ENCODE results near the gene BCAP31. TPM values are rescaled to one million over a fixed set of nuclear protein-coding genes. Genes with fewer than 3 reads are reported as not detected.

Gene BCAP31
- total RNA-seq (94.8 and 133 TPM in 2 replicates), polyA plus RNA-seq (94.0 and 114 TPM in 2 replicates), polyA minus RNA-seq (ENCODE audit: low replicate concordance) (160 and 202 TPM in 2 replicates)
- 138 and 160 TPM in 2 replicates for polyA plus RNA-seq (2012)

DNA sequence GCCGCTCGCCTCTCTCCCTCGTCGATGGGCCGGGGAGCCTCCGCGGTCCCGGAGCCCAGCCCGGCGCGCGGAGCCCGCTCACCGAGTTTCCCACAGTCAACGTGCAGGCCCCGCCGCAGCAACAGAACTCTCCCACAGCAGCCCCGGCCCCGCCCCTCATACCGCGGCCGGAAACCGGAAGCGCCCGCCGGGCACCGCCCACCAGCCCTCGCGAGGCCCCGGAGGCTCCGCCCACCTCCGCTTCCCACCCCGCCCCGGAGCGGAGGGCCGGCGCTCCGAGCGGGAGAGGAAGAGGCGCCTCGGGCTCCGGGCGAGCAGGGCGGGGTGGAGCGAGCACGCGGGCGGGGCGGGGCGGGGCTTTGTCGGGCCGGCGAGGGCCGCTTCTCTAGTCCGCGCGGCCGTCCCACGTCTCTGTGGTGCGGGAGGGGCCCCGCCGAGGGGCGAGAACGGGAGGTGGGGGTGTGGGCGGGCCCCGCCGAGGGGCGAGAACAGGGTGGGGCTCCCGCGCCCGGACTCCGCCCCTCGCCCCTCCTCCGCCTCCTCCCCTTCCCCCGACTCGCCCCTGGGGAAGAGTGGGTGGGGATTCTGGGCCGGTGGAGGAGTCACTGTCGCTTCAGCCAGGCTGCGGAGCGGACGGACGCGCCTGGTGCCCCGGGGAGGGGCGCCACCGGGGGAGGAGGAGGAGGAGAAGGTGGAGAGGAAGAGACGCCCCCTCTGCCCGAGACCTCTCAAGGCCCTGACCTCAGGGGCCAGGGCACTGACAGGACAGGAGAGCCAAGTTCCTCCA lies at the start of gene BCAP31, which contains the start of gene ABCD1:
Gene BCAP31, minus strand, starts transcription at position 136 of the 787 bp plus-strand sequence. CDS start 1,143 bp downstream, outside the sequence.
Gene ABCD1, plus strand, starts transcription at position 605 of the 787 bp plus-strand sequence. CDS start 411 bp downstream, outside the sequence.
- Histone ChIP-seq H3K9ac (ENCODE audit: insufficient read depth, low read length) (peak within 1 kb of the TSS; percentile 61), H3K27me3 (ENCODE audit: control insufficient read depth, insufficient read depth, low read length) (no peaks in the 10 kb centered on the region), H3K27ac (ENCODE audit: insufficient read depth, low read length) (peak within 1 kb of the TSS; percentile 62), H3K4me1 (ENCODE audit: control insufficient read depth, extremely low read depth, insufficient read depth, low read length) (peaks cover 10% of the 10 kb centered on the region), H4K20me1 (ENCODE audit: control insufficient read depth, extremely low read depth, insufficient read depth, low read length) (no peaks in the 10 kb centered on the region), H3K4me2 (ENCODE audit: extremely low read depth, insufficient read depth, low read length) (peak within 1 kb of the TSS; percentile 87), H3K4me3 (replicated peaks in 1 of 4; ENCODE audit: control extremely low read depth in 1 of 4, insufficient read depth in 1 of 4, low read depth in 3 of 4, low read length in 4 of 4) (peak within 1 kb of the TSS; percentile 59 to 70 (median 66)), H3K36me3 (ENCODE audit: control insufficient read depth, insufficient read depth, low read length) (peaks cover 2% of the 10 kb centered on the region), H3K79me2 (ENCODE audit: control insufficient read depth, insufficient read depth, low read length) (peaks cover 14% of the 10 kb centered on the region), H3K9me3 (ENCODE audit: control insufficient read depth, insufficient read depth, low read depth, low read length) (no peaks in the 10 kb centered on the region), H2AFZ (ENCODE audit: low read length) (no peak within 1 kb of the TSS)
- TF ChIP-seq CTCF (conservative IDR thresholded peaks at IDR 0.05 in 1 of 2, IDR thresholded peaks at IDR 0.05 in 1 of 2; ENCODE audit: low read depth in 1 of 2, low read length in 2 of 2) (no peak), EZH2 (IDR thresholded peaks at IDR 0.05; ENCODE audit: low read length, missing control alignments) (no peak)
- peak; percentile 77 to 86 for DNase-seq (ENCODE audit: low read depth in 2 of 2)

GRCh38 chrX:153773218-153773611 lies 49.0 kb upstream of the BCAP31 start:
- H4K20me1 ChIP-seq (ENCODE audit: control insufficient read depth, extremely low read depth, insufficient read depth, low read length): no peaks in the 10 kb centered on the region
- no peak overlapping the region for H3K27ac ChIP-seq (ENCODE audit: insufficient read depth, low read length)
- TF ChIP-seq CTCF (conservative IDR thresholded peaks at IDR 0.05 in 1 of 2, IDR thresholded peaks at IDR 0.05 in 1 of 2; ENCODE audit: low read depth in 1 of 2, low read length in 2 of 2): no peak
- no peak for TF ChIP-seq EZH2 (IDR thresholded peaks at IDR 0.05; ENCODE audit: low read length, missing control alignments)
- no peaks in the 10 kb centered on the region for H3K27me3 ChIP-seq (ENCODE audit: control insufficient read depth, insufficient read depth, low read length)
- H3K36me3 ChIP-seq (ENCODE audit: control insufficient read depth, insufficient read depth, low read length): no peaks in the 10 kb centered on the region
- no peak overlapping the region for H2AFZ ChIP-seq (ENCODE audit: low read length)
- no peak overlapping the region for H3K9ac ChIP-seq (ENCODE audit: insufficient read depth, low read length)
- no peak overlapping the region for H3K4me2 ChIP-seq (ENCODE audit: extremely low read depth, insufficient read depth, low read length)
- no peak for DNase-seq (ENCODE audit: low read depth in 2 of 2)
- no peak overlapping the region for H3K4me3 ChIP-seq (replicated peaks in 1 of 4; ENCODE audit: control extremely low read depth in 1 of 4, insufficient read depth in 1 of 4, low read depth in 3 of 4, low read length in 4 of 4)
- no peaks in the 10 kb centered on the region for H3K79me2 ChIP-seq (ENCODE audit: control insufficient read depth, insufficient read depth, low read length)
- no peaks in the 10 kb centered on the region for H3K9me3 ChIP-seq (ENCODE audit: control insufficient read depth, insufficient read depth, low read depth, low read length)
- H3K4me1 ChIP-seq (ENCODE audit: control insufficient read depth, extremely low read depth, insufficient read depth, low read length): no peaks in the 10 kb centered on the region

GRCh38 chrX:153772316-153773217 lies 48.4 kb upstream of the BCAP31 start:
- no peaks in the 10 kb centered on the region for H3K9me3 ChIP-seq (ENCODE audit: control insufficient read depth, insufficient read depth, low read depth, low read length)
- no peak for DNase-seq (ENCODE audit: low read depth in 2 of 2)
- H3K4me1 ChIP-seq (ENCODE audit: control insufficient read depth, extremely low read depth, insufficient read depth, low read length): no peaks in the 10 kb centered on the region
- no peak overlapping the region for H3K4me3 ChIP-seq (replicated peaks in 1 of 4; ENCODE audit: control extremely low read depth in 1 of 4, insufficient read depth in 1 of 4, low read depth in 3 of 4, low read length in 4 of 4)
- no peaks in the 10 kb centered on the region for H4K20me1 ChIP-seq (ENCODE audit: control insufficient read depth, extremely low read depth, insufficient read depth, low read length)
- no peak overlapping the region for H3K27ac ChIP-seq (ENCODE audit: insufficient read depth, low read length)
- no peak overlapping the region for H3K9ac ChIP-seq (ENCODE audit: insufficient read depth, low read length)
- H3K36me3 ChIP-seq (ENCODE audit: control insufficient read depth, insufficient read depth, low read length): no peaks in the 10 kb centered on the region
- H3K79me2 ChIP-seq (ENCODE audit: control insufficient read depth, insufficient read depth, low read length): no peaks in the 10 kb centered on the region
- no peaks in the 10 kb centered on the region for H3K27me3 ChIP-seq (ENCODE audit: control insufficient read depth, insufficient read depth, low read length)
- H2AFZ ChIP-seq (ENCODE audit: low read length): no peak overlapping the region
- no peak overlapping the region for H3K4me2 ChIP-seq (ENCODE audit: extremely low read depth, insufficient read depth, low read length)
- no peak for TF ChIP-seq CTCF (conservative IDR thresholded peaks at IDR 0.05 in 1 of 2, IDR thresholded peaks at IDR 0.05 in 1 of 2; ENCODE audit: low read depth in 1 of 2, low read length in 2 of 2)
- TF ChIP-seq EZH2 (IDR thresholded peaks at IDR 0.05; ENCODE audit: low read length, missing control alignments): no peak
